ENCODE measurements around the gene RNPS1.

RNPS1 gene

DNA sequence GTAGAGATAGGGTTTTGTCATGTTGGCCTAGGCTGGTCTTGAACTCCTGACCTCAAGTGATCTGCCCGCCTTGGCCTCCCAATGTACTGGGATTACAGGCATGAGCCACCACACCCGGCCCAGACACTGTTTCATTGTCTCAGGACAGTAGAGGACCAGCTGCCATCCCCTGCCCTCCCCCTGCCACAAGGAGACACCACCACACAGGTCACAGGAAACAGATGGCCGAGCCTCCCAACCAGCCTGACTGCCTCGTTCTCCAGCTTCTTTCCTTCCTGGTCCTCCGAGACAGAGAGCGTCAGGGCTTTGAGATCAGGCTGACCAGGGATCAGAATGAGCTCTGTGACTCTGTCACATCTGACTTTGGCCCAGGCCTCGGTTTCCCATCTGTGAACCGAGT, 20.8 kb upstream of the RNPS1 start:
- POLR2A ChIA-PET, result no interaction called here
- DNase-seq (ENCODE audit: extremely low spot score), result no peak
- TF ChIP-seq, protein P1, sequence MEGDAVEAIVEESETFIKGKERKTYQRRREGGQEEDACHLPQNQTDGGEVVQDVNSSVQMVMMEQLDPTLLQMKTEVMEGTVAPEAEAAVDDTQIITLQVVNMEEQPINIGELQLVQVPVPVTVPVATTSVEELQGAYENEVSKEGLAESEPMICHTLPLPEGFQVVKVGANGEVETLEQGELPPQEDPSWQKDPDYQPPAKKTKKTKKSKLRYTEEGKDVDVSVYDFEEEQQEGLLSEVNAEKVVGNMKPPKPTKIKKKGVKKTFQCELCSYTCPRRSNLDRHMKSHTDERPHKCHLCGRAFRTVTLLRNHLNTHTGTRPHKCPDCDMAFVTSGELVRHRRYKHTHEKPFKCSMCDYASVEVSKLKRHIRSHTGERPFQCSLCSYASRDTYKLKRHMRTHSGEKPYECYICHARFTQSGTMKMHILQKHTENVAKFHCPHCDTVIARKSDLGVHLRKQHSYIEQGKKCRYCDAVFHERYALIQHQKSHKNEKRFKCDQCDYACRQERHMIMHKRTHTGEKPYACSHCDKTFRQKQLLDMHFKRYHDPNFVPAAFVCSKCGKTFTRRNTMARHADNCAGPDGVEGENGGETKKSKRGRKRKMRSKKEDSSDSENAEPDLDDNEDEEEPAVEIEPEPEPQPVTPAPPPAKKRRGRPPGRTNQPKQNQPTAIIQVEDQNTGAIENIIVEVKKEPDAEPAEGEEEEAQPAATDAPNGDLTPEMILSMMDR (IDR thresholded peaks at IDR 0.05; ENCODE audit: control extremely low read depth, extremely low read depth, low read depth, missing control alignments), result no peak
- CTCF ChIA-PET, result interaction anchor here (1.5 kb wide), 1 partner anchor 10 kb away, joined by 4 read pairs; no protein-coding TSS in a partner anchor

DNA sequence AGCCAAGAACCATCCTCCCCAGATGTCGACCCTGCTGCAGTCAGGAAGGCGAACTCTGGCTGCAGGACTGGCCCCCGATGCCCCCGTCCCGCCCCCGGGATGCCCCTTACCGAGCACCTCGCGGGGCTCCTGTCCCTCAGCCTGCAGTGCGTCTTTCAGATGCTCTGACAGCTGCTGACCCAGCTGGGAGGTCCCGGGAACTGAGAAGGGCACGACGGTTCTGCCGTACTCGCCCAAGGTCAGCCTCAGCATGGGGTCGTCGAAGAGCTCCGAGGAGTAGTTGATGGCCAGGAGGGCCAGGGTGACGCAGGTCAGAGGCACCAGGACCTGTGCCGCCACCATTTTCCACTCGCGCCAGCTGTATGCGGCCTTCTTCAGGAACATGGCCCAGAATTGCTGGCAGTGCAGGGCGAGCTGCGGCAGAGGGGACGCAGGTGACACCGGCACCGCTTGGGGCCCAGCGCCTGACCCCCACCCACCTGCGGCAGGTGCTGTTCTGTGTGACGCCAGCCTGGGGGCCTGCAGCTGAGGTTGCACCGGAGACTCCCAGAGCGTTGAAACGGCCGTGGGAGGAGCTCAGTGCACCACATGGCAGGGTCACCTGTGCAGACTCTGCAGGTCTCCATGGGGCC, 20.1 kb upstream of the RNPS1 start:
- TF ChIP-seq, protein P1 (IDR thresholded peaks at IDR 0.05; ENCODE audit: control extremely low read depth, extremely low read depth, low read depth, missing control alignments), result no peak
- ChIA-PET CTCF (interaction anchor here (1.2 to 1.5 kb wide), 2 partner anchors 8 to 9 kb away, joined by 3 to 4 read pairs; no protein-coding TSS in a partner anchor), POLR2A (no interaction called here)
- DNase-seq (ENCODE audit: extremely low spot score), result no peak

DNA sequence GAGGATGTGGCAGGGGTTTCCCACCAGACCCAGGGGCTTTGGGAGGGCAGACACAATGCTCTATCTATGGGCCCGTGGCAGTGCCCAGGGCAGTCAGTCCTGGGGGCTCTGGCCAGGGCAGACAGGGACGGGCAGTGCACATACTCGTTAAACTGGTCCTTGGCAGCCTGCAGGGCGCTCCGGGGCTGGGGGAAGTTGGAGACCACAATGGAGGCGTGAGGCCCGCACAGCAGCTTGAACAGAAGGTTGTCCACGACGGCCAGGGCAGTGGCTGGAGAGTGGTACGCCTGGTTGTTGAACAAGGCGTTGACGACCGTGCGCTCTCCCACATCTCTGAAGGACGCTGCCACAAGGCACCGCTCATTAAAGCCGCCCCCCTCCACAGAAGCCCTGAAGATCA, 18.6 kb upstream of the RNPS1 start:
- POLR2A ChIA-PET, result no interaction called here
- DNase-seq (ENCODE audit: extremely low spot score), result no peak
- TF ChIP-seq, protein P1 (IDR thresholded peaks at IDR 0.05; ENCODE audit: control extremely low read depth, extremely low read depth, low read depth, missing control alignments), result no peak
- CTCF ChIA-PET, result interaction anchor here (1.2 kb wide), 1 partner anchor 9 kb away, joined by 3 read pairs; no protein-coding TSS in a partner anchor

DNA sequence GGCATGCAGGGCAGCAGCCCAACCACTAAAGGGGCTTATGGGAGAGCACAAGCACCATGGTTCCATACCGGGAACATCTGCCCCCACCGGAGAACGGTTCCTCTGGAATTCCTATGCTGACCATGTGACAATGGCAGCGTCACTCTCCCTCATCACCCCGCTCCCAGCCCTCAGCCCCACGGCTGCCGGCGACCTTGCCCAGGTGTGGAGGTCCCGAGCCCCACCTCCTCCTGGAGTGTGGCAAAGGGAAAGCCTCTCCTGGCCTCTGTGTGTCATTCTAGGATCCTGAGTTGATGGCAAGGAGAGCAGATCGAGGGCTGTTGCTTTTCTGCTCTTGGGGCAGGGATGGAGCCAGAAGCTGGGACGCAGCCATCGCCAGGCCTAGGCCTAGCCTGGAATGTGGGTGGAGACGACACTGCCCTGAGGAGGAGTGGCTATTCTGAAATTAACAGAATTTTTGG, 17.8 kb upstream of the RNPS1 start:
- ChIA-PET POLR2A (no interaction called here), CTCF (no interaction called here)
- DNase-seq (ENCODE audit: extremely low spot score), result no peak
- TF ChIP-seq, protein P1 (IDR thresholded peaks at IDR 0.05; ENCODE audit: control extremely low read depth, extremely low read depth, low read depth, missing control alignments), result no peak

DNA sequence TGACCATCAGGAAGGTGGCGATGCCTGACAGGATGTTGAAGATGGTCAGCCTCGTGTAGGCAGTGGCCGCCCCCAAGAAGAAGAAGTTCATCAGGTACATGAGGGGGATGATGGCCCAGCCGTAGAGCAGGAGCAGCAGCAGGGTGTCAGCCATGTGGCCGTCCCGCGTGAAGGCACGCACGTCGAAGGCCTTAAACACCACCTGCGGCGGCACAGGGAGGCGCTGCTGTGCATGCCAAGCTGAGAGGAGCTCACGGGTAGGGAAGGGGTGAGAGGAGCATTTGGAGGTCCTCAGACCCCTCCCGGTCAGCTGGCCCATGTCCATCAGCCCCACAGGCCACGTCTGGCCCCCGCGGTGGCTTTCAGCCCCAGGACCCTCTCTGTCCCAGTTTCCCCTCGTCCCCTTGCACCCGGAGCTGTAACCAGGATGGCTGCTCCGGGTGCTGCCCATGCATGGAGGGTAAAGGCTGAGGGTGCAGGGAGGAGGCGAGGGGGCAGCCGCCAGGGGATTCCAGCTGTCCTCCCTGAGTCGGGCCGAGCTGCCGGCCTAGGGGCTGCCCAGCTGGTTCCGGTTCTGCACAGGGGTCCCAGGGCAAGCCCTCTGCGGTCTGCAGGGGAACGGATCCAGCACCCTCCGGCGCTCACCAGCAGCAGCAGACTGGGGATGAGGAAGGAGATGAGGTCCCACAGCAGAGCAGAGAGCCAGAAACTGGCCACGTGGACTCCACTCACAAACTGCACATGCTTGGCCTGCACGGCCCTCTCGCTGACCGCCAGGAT, 17.1 kb upstream of the RNPS1 start:
- no peak for DNase-seq (ENCODE audit: extremely low spot score)
- ChIA-PET CTCF (no interaction called here), POLR2A (interaction anchor here (0.6 kb wide), 1 partner anchor 130 kb away, joined by 4 read pairs; the partner anchor contains the start of gene TRAF7)
- TF ChIP-seq, protein P1 (IDR thresholded peaks at IDR 0.05; ENCODE audit: control extremely low read depth, extremely low read depth, low read depth, missing control alignments), result no peak

DNA sequence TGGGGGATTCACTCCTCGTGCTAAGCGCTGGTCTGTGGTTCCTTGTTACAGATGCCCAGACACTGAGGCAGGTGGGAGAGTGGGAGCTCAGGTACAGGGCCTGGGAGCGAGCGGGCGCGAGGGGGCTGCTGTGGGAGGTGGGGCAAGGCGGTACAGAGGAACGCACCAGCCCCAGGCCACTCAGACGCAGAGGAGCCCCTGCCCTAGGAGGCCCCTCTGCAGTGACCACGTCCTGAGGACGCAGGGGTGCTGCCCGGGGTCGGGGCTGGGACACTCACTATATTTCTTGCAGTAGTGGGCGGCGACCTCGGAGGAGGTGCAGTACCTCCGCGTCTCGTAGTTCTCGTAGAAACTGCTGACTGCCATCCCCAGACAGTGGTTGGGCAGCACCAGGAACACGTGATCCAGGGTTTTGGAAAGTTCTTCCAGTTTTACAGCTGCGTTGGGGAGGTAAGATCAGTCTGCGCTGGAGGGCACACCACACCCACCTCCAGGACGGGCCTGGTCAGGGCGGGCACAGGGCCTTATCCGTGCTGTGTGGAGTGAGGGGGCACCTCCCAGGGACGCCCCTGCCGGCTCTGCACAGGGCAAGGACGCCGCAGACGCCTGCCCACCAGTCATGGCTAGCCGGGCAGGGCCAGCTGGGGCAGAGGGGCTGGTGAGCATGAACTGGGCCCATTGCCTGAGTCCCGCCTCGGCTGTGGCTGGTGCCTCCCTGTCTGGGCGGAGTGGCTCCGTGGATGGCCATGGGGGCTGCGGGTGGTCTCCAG, 16.3 kb upstream of the RNPS1 start:
- POLR2A ChIA-PET, result interaction anchor here (0.6 kb wide), 1 partner anchor 129 kb away, joined by 4 read pairs; the partner anchor contains the start of gene TRAF7
- no peak for DNase-seq (ENCODE audit: extremely low spot score)
- TF ChIP-seq, protein P1 (IDR thresholded peaks at IDR 0.05; ENCODE audit: control extremely low read depth, extremely low read depth, low read depth, missing control alignments), result no peak
- CTCF ChIA-PET, result no interaction called here

All from GM10248 (cell line).